K562 (cell line): ENCODE measurements around the gene DPH6. TPM values are rescaled to one million over a fixed set of nuclear protein-coding genes. Genes with fewer than 3 reads are reported as not detected.

ENCODE experiments used
- ATAC-seq: fragments of 200-7000 bp; cut with Tn5 transposase; 3 replicates; pipeline ENCODE4 v1.9.1; 2020; ENCODE audit warnings: moderate library complexity
- BruUV-seq: library from RNA; stranded (reverse); fragments of 400-500 nt; replicated peaks from 2 replicates; lab custom pipeline; 2021; lab: Mats Ljungman, UMichigan
- CTCF ChIA-PET: fragments of 300-600 bp; formaldehyde crosslinking; extraction: SDS; loops from one replicate; lab custom pipeline; 2021; ENCODE audit warnings: low intra/inter-chr PET ratio; lab: Yijun Ruan, JAX
- POLR2A ChIA-PET: fragments of 300-600, 350-650 bp; sonication (Branson Sonifier 250); formaldehyde crosslinking; extraction: SDS; loops from one replicate; lab custom pipeline; 2021; ENCODE audit warnings: antibody characterized with exemption, inconsistent platforms; lab: Yijun Ruan, JAX
- DNase-seq, 4 experiments: peaks; one replicate each; pipeline versions ENCODE4 v3.0.0 to v3.0.0-alpha.2; 2011 to 2018; ENCODE audit warnings: low spot score in 3 of 4, mixed read lengths in 3 of 4; ENCODE audit errors: extremely low read depth in 1 of 4
- FAIRE-seq: peaks from 2 replicates; lab custom pipeline; 2011; peaks lifted over from hg19 to GRCh38; lab: Jason Lieb, UNC
- H2AFZ ChIP-seq: 2 replicates; pipeline ENCODE4 v1.6.0; 2011; ENCODE audit warnings: low read depth, low read length, control low read depth, inconsistent platforms
- H3K27ac ChIP-seq: fragments of 200-600 bp; 3 replicates; pipeline ENCODE4 v1.8.0; 2011; ENCODE audit warnings: low read depth, mild to moderate bottlenecking, control low read depth, inconsistent platforms, low read length, moderate library complexity, mixed read lengths; ENCODE audit errors: extremely low read depth
- H3K27me3 ChIP-seq, 2 experiments: fragments of 300-600 bp in 1 of 2; 2 replicates in 1 of 2; 3 replicates in 1 of 2; pipeline versions ENCODE4 v1.6.0 to v1.8.0; 2011; ENCODE audit warnings: inconsistent platforms in 2 of 2, low read length in 2 of 2, mild to moderate bottlenecking in 1 of 2, mixed read lengths in 1 of 2, moderate library complexity in 1 of 2; ENCODE audit not compliant: control insufficient read depth in 2 of 2, insufficient read depth in 2 of 2
- H3K36me3 ChIP-seq: fragments of 300-600 bp; 3 replicates; pipeline ENCODE4 v1.8.0; 2011; ENCODE audit warnings: mild to moderate bottlenecking, low read length, inconsistent platforms; ENCODE audit not compliant: control insufficient read depth, insufficient read depth
- H3K4me1 ChIP-seq, 2 experiments: fragments of 200-600 bp in 1 of 2; replicated peaks in 1 of 2; 2 replicates in 1 of 2; 3 replicates in 1 of 2; pipeline versions ENCODE4 v1.5.1 to v1.8.0; 2011; ENCODE audit warnings: inconsistent platforms in 2 of 2, low read length in 2 of 2, mild to moderate bottlenecking in 1 of 2, mixed read lengths in 1 of 2, moderate library complexity in 1 of 2; ENCODE audit not compliant: control insufficient read depth in 2 of 2, insufficient read depth in 2 of 2
- H3K4me2 ChIP-seq: 2 replicates; pipeline ENCODE4 v1.6.1; 2011; ENCODE audit warnings: low read length, control low read depth, inconsistent platforms, mixed read lengths; ENCODE audit not compliant: insufficient read depth
- H3K4me3 ChIP-seq: fragments of 200-600 bp; sonication (generic), shearing (Covaris generic); 2 replicates; pipeline ENCODE4 v1.5.1; 2016; ENCODE audit warnings: control low read depth, inconsistent platforms
- H3K79me2 ChIP-seq: fragments of 200-600 bp; 3 replicates; pipeline ENCODE4 v1.8.0; 2011; ENCODE audit warnings: low read length, inconsistent platforms; ENCODE audit not compliant: control insufficient read depth, insufficient read depth
- H3K9ac ChIP-seq, 2 experiments: 2 replicates each; pipeline versions ENCODE4 v1.6.0 to v1.6.1; 2011; ENCODE audit warnings: low read depth in 2 of 2, low read length in 2 of 2, control low read depth in 1 of 2, inconsistent platforms in 1 of 2, mild to moderate bottlenecking in 1 of 2, mixed read lengths in 1 of 2; ENCODE audit not compliant: insufficient read depth in 1 of 2
- H3K9me1 ChIP-seq: one replicate; pipeline ENCODE4 v1.6.0; 2011; ENCODE audit warnings: inconsistent platforms, mild to moderate bottlenecking, low read length, moderate library complexity; ENCODE audit not compliant: control insufficient read depth, insufficient read depth
- H3K9me3 ChIP-seq: replicated peaks from 2 replicates; pipeline ENCODE4 v1.5.1; 2011; ENCODE audit warnings: low read depth, low read length, inconsistent platforms; ENCODE audit not compliant: control insufficient read depth, insufficient read depth
- H4K20me1 ChIP-seq: replicated peaks from 2 replicates; pipeline ENCODE4 v1.6.1; 2011; ENCODE audit warnings: low read length, inconsistent platforms, mixed read lengths; ENCODE audit not compliant: control insufficient read depth, insufficient read depth
- CBX2 ChIP-seq: fragments of 200-600 bp; sonication (generic); IDR thresholded peaks from one replicate; pipeline ENCODE4 v1.6.1; 2012; ENCODE audit warnings: mild to moderate bottlenecking, low read length, inconsistent platforms; ENCODE audit not compliant: insufficient read depth, poor library complexity, severe bottlenecking
- CCNT2 ChIP-seq: IDR thresholded peaks from 2 replicates; pipeline ENCODE4 v1.6.1; 2011; ENCODE audit warnings: borderline replicate concordance, low read depth, mild to moderate bottlenecking, moderate library complexity, mixed read lengths, low read length; ENCODE audit not compliant: insufficient read length; ENCODE audit errors: extremely low read depth
- DPF2 ChIP-seq: fragments of 450-650 bp; IDR thresholded peaks from 2 replicates; pipeline ENCODE4 v1.6.1; 2016
- E2F5 ChIP-seq: sonication (generic); formaldehyde crosslinking; IDR thresholded peaks from 2 replicates; pipeline ENCODE4 v1.8.0; 2022; ENCODE audit warnings: mild to moderate bottlenecking, missing genetic modification reagents
- EWSR1 ChIP-seq: fragments of 450-650 bp; IDR thresholded peaks from 2 replicates; pipeline ENCODE4 v1.6.1; 2018; ENCODE audit warnings: borderline replicate concordance, mild to moderate bottlenecking, low read depth, moderate library complexity; ENCODE audit not compliant: partially characterized antibody
- HCFC1 ChIP-seq: IDR thresholded peaks from 2 replicates; pipeline ENCODE4 v1.6.1; 2012; ENCODE audit warnings: low read depth, low read length, improper control_type of control experiment
- HMGN3 ChIP-seq: IDR thresholded peaks from 2 replicates; pipeline ENCODE4 v1.6.1; 2011; ENCODE audit warnings: borderline replicate concordance, low read depth, mild to moderate bottlenecking, mixed read lengths, low read length; ENCODE audit not compliant: insufficient read length; ENCODE audit errors: extremely low read depth
- ILK ChIP-seq: fragments of 450-650 bp; IDR thresholded peaks from 2 replicates; pipeline ENCODE4 v1.6.1; 2016; ENCODE audit warnings: missing genetic modification characterization, low read depth, mild to moderate bottlenecking, missing compliant biosample characterization, moderate library complexity, borderline replicate concordance
- LARP7 ChIP-seq: fragments of 450-650 bp; IDR thresholded peaks from 2 replicates; pipeline ENCODE4 v1.6.1; 2016
- MCM7 ChIP-seq, 2 experiments: fragments of 450-650 bp; IDR thresholded peaks; 2 replicates each; pipeline ENCODE4 v1.6.1; 2016 to 2018
- MYNN ChIP-seq, 2 experiments: sonication (generic); formaldehyde crosslinking in 1 of 2; IDR thresholded peaks; 2 replicates each; pipeline versions ENCODE4 v1.5.0 to v1.6.1; 2016 to 2020; ENCODE audit warnings: antibody characterized with exemption in 1 of 2, missing genetic modification reagents in 1 of 2
- NFE2L1 ChIP-seq: fragments of 450-650 bp; IDR thresholded peaks from 2 replicates; pipeline ENCODE4 v1.6.1; 2016; ENCODE audit warnings: missing genetic modification characterization, low read depth, mild to moderate bottlenecking, missing compliant biosample characterization, moderate library complexity, borderline replicate concordance
- NFIX ChIP-seq: fragments of 250-450 bp; sonication (Bioruptor Pico); IDR thresholded peaks from 2 replicates; pipeline ENCODE4 v1.4.0; 2020; ENCODE audit warnings: low read depth, mild to moderate bottlenecking, moderate library complexity
- NR1H2 ChIP-seq: sonication (generic); formaldehyde crosslinking; IDR thresholded peaks from 2 replicates; pipeline ENCODE4 v1.4.0; 2020; ENCODE audit warnings: mild to moderate bottlenecking, missing genetic modification reagents
- POLR3A ChIP-seq: IDR thresholded peaks from 2 replicates; pipeline ENCODE4 v1.6.1; 2011; ENCODE audit warnings: borderline replicate concordance, mild to moderate bottlenecking, moderate library complexity; ENCODE audit not compliant: insufficient read length, insufficient read depth; ENCODE audit errors: extremely low read depth
- SMARCE1 ChIP-seq: fragments of 450-650 bp; IDR thresholded peaks from 2 replicates; pipeline ENCODE4 v1.7.1; 2016; ENCODE audit warnings: mild to moderate bottlenecking
- ZNF740 ChIP-seq, 3 experiments: fragments of 200-800 bp in 1 of 3; sonication (Bioruptor generic) in 1 of 3; sonication (generic) in 1 of 3; formaldehyde crosslinking in 1 of 3; IDR thresholded peaks; 2 replicates each; pipeline versions ENCODE4 v1.6.1 to v1.8.0; 2016 to 2022; ENCODE audit warnings: mild to moderate bottlenecking in 2 of 3, missing compliant biosample characterization in 2 of 3, missing genetic modification characterization in 2 of 3, missing genetic modification reagents in 1 of 3
- WGBS: fragments of 100-300 bp; shearing (Covaris generic); methylation state at CpG from one replicate; pipeline ENCODE4 v1.1.6; 2016; ENCODE audit warnings: low coverage, mixed read lengths; ENCODE audit not compliant: insufficient coverage; ENCODE audit errors: missing lambda C conversion rate; 5-methylcytosine and 5-hydroxymethylcytosine counted together
- in situ Hi-C: fragments of 300-500 bp; cut with MboI; formaldehyde crosslinking; loops from 4 replicates; pipeline ENCODE4 v1.15.0; 2018; ENCODE audit warnings: inconsistent platforms, mixed read lengths
- intact Hi-C: fragments of 100-400 bp; cut with micrococcal nuclease; formaldehyde crosslinking; loops from 2 replicates; pipeline ENCODE4 v1.14.2; 2022
- polyA plus RNA-seq, 8 experiments: library from polyadenylated mRNA; depleted of rRNA in 4 of 8; stranded (reverse) in 5 of 8; unstranded in 3 of 8; fragments of >200 nt; fragmentation: Nextera tagmentation in 2 of 8; fragmentation: Illumina TruSeq in 1 of 8; extraction: Ambion mirVana in 2 of 8; extraction: Trizol in 1 of 8; gene quantifications; 2 replicates each; pipeline versions ENCODE4 v1.2.1 to v1.2.3, GENCODE V29; 2011 to 2014; ENCODE audit warnings: inconsistent platforms in 1 of 8, missing spikeins in 1 of 8
- total RNA-seq, 7 experiments: library from RNA; depleted of rRNA in 6 of 7; stranded (reverse); fragments of >200 nt in 6 of 7; fragmentation: Illumina TruSeq in 2 of 7; extraction: Trizol in 2 of 7; gene quantifications; 2 replicates each; pipeline versions ENCODE4 v1.2.1 to v1.2.3, GENCODE V29; 2011 to 2021; ENCODE audit warnings: low replicate concordance in 1 of 7

DPH6 gene
- total and polyA plus RNA-seq, 9 of the 15 experiments (the other 6 are each of a cell fraction or from before 2014, with no cell fraction given): 10.1 to 69.1 (median 18.8) TPM

DNA sequence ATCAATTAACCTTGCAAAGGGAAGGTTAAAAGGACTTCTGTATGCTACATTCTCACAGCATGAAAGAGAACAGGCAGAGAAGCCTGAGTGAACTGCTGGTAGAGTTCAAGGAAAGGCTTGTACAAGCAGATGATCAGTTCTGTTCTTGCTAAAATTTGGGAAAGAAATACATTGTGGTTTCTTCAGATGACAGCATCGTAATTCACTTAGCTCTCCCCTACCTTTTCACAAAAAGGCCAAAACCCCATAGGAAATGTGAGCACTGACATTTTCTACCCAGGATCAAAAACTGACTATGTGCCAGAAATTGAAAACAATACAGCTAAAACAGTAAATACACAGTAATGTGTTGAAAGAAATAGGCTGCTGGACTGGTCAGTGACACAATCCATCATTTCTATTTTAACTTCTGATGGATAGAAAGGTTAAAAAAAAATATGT is 216.4 kb downstream of the DPH6 start:
- no peak overlapping the region for H2AFZ ChIP-seq
- BruUV-seq: no TSS peak
- no peaks in the 10 kb centered on the region for H3K4me1 ChIP-seq
- H3K9ac ChIP-seq: no peak overlapping the region
- no peak overlapping the region for H3K4me3 ChIP-seq
- no peaks in the 10 kb centered on the region for H3K9me3 ChIP-seq
- intact Hi-C loops (no loop called here), in situ Hi-C loops (no loop called here)
- no peaks in the 10 kb centered on the region for H3K9me1 ChIP-seq
- WGBS: 0% methylated on average over 1 of the region's 1 CpG
- FAIRE-seq: no peak
- no peaks in the 10 kb centered on the region for H3K79me2 ChIP-seq
- POLR2A ChIA-PET: no interaction called here
- CTCF ChIA-PET: no interaction called here
- TF ChIP-seq HCFC1 (no peak), NFIX (CRISPR knock-in tag) (no peak), POLR3A (no peak), CCNT2 (no peak), MCM7 (IDR thresholded peaks at IDR 0.05) (no peak), E2F5 (no peak), CBX2 (no peak), HMGN3 (no peak), NFE2L1 (tag) (no peak), ZNF740 (CRISPR knock-in tag; IDR thresholded peaks at IDR 0.05) (no peak), ZNF740 (tag; IDR thresholded peaks at IDR 0.05) (no peak), MYNN (IDR thresholded peaks at IDR 0.05) (no peak), MYNN (CRISPR knock-in tag; IDR thresholded peaks at IDR 0.05) (no peak), ILK (tag) (no peak), NR1H2 (CRISPR knock-in tag) (no peak), SMARCE1 (no peak), DPF2 (no peak), EWSR1 (no peak), LARP7 (no peak)
- ATAC-seq: no peak
- no peaks in the 10 kb centered on the region for H4K20me1 ChIP-seq
- no peak overlapping the region for H3K27ac ChIP-seq
- no peaks in the 10 kb centered on the region for H3K36me3 ChIP-seq
- no peaks in the 10 kb centered on the region for H3K27me3 ChIP-seq
- no peak for DNase-seq
- H3K4me2 ChIP-seq: no peak overlapping the region
